ENCODE data around the gene NHLRC2.

GRCh38 chr10:113879691-113880090 lies 25.2 kb downstream of the NHLRC2 start:
- TF ChIP-seq CTCF (IDR thresholded peaks at IDR 0.05; ENCODE audit: extremely low read depth in 1 of 2, insufficient read depth in 1 of 2, low read depth in 1 of 2, low read length in 2 of 2) (no peak), EZH2 (IDR thresholded peaks at IDR 0.05; ENCODE audit: borderline replicate concordance, low read depth, low read length, severe bottlenecking) (no peak), POLR2A (IDR thresholded peaks at IDR 0.05; ENCODE audit: low read depth, low read length) (no peak), POLR2AphosphoS5 (IDR thresholded peaks at IDR 0.05; ENCODE audit: insufficient read depth, low read depth, low read length) (no peak), JUN (IDR thresholded peaks at IDR 0.05; ENCODE audit: borderline replicate concordance, insufficient read depth, insufficient read length, low read depth) (no peak), MYC (IDR thresholded peaks at IDR 0.05; ENCODE audit: low read depth, low read length) (no peak), MAX (IDR thresholded peaks at IDR 0.05; ENCODE audit: insufficient read depth, insufficient read length) (no peak), FOS (IDR thresholded peaks at IDR 0.05; ENCODE audit: borderline replicate concordance, insufficient read depth, low read length) (no peak)

All from endothelial cell of umbilical vein (primary cell).